Measurements from ENCODE around the gene ADH1A. TPM values are rescaled to one million over a fixed set of nuclear protein-coding genes. Genes with fewer than 3 reads are reported as not detected.

Gene ADH1A
- polyA plus RNA-seq (2013, experiment 1 of 2), result not detected
- not detected for polyA plus RNA-seq (2013, experiment 2 of 2)

- no peak within 1 kb of the TSS for H3K4me3 ChIP-seq (ENCODE audit: low read length)
- H3K9me3 ChIP-seq (ENCODE audit: insufficient read depth, low read depth, low read length), result 0 out of 2 replicates have a peak, but pooled peaks cover 3% of the 10 kb centered on the region
- 59% methylated on average over 3 of the region's 3 CpGs for WGBS
- no peak within 1 kb of the TSS for H3K27ac ChIP-seq (ENCODE audit: low read depth, low read length)
- H3K36me3 ChIP-seq (ENCODE audit: insufficient read depth, low read length), result no peaks in the 10 kb centered on the region
- H3K27me3 ChIP-seq (ENCODE audit: insufficient read depth, low read length), result no peaks in the 10 kb centered on the region
- no peaks in the 10 kb centered on the region for H3K4me1 ChIP-seq (ENCODE audit: insufficient read depth, low read length)
- no peak within 1 kb of the TSS for H3K9ac ChIP-seq (ENCODE audit: low read depth, low read length)
Observed at GRCh38 chr4:99290848-99291786, at the start of gene ADH1A. ADH1A (minus strand) TSS chr4:99290985; CDS start chr4:99290914, 71 bp downstream.

- no peaks in the 10 kb centered on the region for H3K4me1 ChIP-seq (ENCODE audit: insufficient read depth, low read length)
- H3K36me3 ChIP-seq (ENCODE audit: insufficient read depth, low read length), result no peaks in the 10 kb centered on the region
- H3K9me3 ChIP-seq (ENCODE audit: insufficient read depth, low read depth, low read length), result no peaks in the 10 kb centered on the region
- no peak overlapping the region for H3K27ac ChIP-seq (ENCODE audit: low read depth, low read length)
- no peak overlapping the region for H3K9ac ChIP-seq (ENCODE audit: low read depth, low read length)
- no peaks in the 10 kb centered on the region for H3K27me3 ChIP-seq (ENCODE audit: insufficient read depth, low read length)
- WGBS, result 94% methylated on average over 3 of the region's 3 CpGs
- H3K4me3 ChIP-seq (ENCODE audit: low read length), result no peak overlapping the region
Observed at GRCh38 chr4:99339172-99339571, 48.4 kb upstream of the ADH1A start.

GRCh38 chr4:99336553-99336952 lies 45.8 kb upstream of the ADH1A start:
- Histone ChIP-seq H3K27me3 (ENCODE audit: insufficient read depth, low read length) (no peaks in the 10 kb centered on the region), H3K27ac (ENCODE audit: low read depth, low read length) (no peak overlapping the region), H3K4me1 (ENCODE audit: insufficient read depth, low read length) (no peaks in the 10 kb centered on the region), H3K9me3 (ENCODE audit: insufficient read depth, low read depth, low read length) (no peaks in the 10 kb centered on the region), H3K36me3 (ENCODE audit: insufficient read depth, low read length) (no peaks in the 10 kb centered on the region), H3K4me3 (ENCODE audit: low read length) (no peak overlapping the region), H3K9ac (ENCODE audit: low read depth, low read length) (no peak overlapping the region)
- WGBS, result 80% methylated on average over 4 of the region's 4 CpGs

GRCh38 chr4:99334880-99335279 lies 44.1 kb upstream of the ADH1A start:
- H3K4me3 ChIP-seq (ENCODE audit: low read length), result no peak overlapping the region
- WGBS, result 92% methylated on average over 1 of the region's 1 CpG

GRCh38 chr4:99330648-99331047 lies 39.9 kb upstream of the ADH1A start:
- no peaks in the 10 kb centered on the region for H3K4me1 ChIP-seq (ENCODE audit: insufficient read depth, low read length)
- 97% methylated on average over 2 of the region's 3 CpGs for WGBS
- H3K27me3 ChIP-seq (ENCODE audit: insufficient read depth, low read length), result no peaks in the 10 kb centered on the region
- no peak overlapping the region for H3K9ac ChIP-seq (ENCODE audit: low read depth, low read length)
- no peak overlapping the region for H3K4me3 ChIP-seq (ENCODE audit: low read length)
- H3K27ac ChIP-seq (ENCODE audit: low read depth, low read length), result no peak overlapping the region
- 0 out of 2 replicates have a peak, but pooled peaks cover 7% of the 10 kb centered on the region for H3K9me3 ChIP-seq (ENCODE audit: insufficient read depth, low read depth, low read length)
- no peaks in the 10 kb centered on the region for H3K36me3 ChIP-seq (ENCODE audit: insufficient read depth, low read length)

More at GRCh38 chr4:99334880-99335279, 44.1 kb upstream of the ADH1A start:
- Histone ChIP-seq H3K36me3 (ENCODE audit: insufficient read depth, low read length) (no peaks in the 10 kb centered on the region), H3K27me3 (ENCODE audit: insufficient read depth, low read length) (no peaks in the 10 kb centered on the region), H3K9me3 (ENCODE audit: insufficient read depth, low read depth, low read length) (no peaks in the 10 kb centered on the region), H3K27ac (ENCODE audit: low read depth, low read length) (no peak overlapping the region), H3K4me1 (ENCODE audit: insufficient read depth, low read length) (no peaks in the 10 kb centered on the region), H3K9ac (ENCODE audit: low read depth, low read length) (no peak overlapping the region)

- Histone ChIP-seq H3K36me3 (ENCODE audit: insufficient read depth, low read length) (no peaks in the 10 kb centered on the region), H3K4me3 (ENCODE audit: low read length) (no peak overlapping the region), H3K27me3 (ENCODE audit: insufficient read depth, low read length) (no peaks in the 10 kb centered on the region), H3K9me3 (ENCODE audit: insufficient read depth, low read depth, low read length) (0 out of 2 replicates have a peak, but pooled peaks cover 7% of the 10 kb centered on the region), H3K27ac (ENCODE audit: low read depth, low read length) (no peak overlapping the region), H3K4me1 (ENCODE audit: insufficient read depth, low read length) (no peaks in the 10 kb centered on the region), H3K9ac (ENCODE audit: low read depth, low read length) (no peak overlapping the region)
- 90% methylated on average over 1 of the region's 2 CpGs for WGBS
Observed at GRCh38 chr4:99329876-99330275, 39.1 kb upstream of the ADH1A start.

GRCh38 chr4:99324979-99325378 lies 34.2 kb upstream of the ADH1A start:
- no peaks in the 10 kb centered on the region for H3K36me3 ChIP-seq (ENCODE audit: insufficient read depth, low read length)
- H3K9ac ChIP-seq (ENCODE audit: low read depth, low read length), result no peak overlapping the region
- peaks cover 14% of the 10 kb centered on the region for H3K4me1 ChIP-seq (ENCODE audit: insufficient read depth, low read length)
- no peaks in the 10 kb centered on the region for H3K27me3 ChIP-seq (ENCODE audit: insufficient read depth, low read length)
- 0 out of 2 replicates have a peak, but pooled peaks cover 7% of the 10 kb centered on the region for H3K9me3 ChIP-seq (ENCODE audit: insufficient read depth, low read depth, low read length)
- H3K4me3 ChIP-seq (ENCODE audit: low read length), result no peak overlapping the region
- H3K27ac ChIP-seq (ENCODE audit: low read depth, low read length), result no peak overlapping the region
- 90% methylated on average over 3 of the region's 3 CpGs for WGBS

GRCh38 chr4:99324361-99324760 lies 33.6 kb upstream of the ADH1A start:
- H3K9me3 ChIP-seq (ENCODE audit: insufficient read depth, low read depth, low read length), result 0 out of 2 replicates have a peak, but pooled peaks cover 7% of the 10 kb centered on the region
- no peak overlapping the region for H3K27ac ChIP-seq (ENCODE audit: low read depth, low read length)
- 71% methylated on average over 1 of the region's 1 CpG for WGBS
- H3K9ac ChIP-seq (ENCODE audit: low read depth, low read length), result no peak overlapping the region
- H3K4me1 ChIP-seq (ENCODE audit: insufficient read depth, low read length), result peaks cover 14% of the 10 kb centered on the region
- H3K36me3 ChIP-seq (ENCODE audit: insufficient read depth, low read length), result no peaks in the 10 kb centered on the region
- no peak overlapping the region for H3K4me3 ChIP-seq (ENCODE audit: low read length)
- no peaks in the 10 kb centered on the region for H3K27me3 ChIP-seq (ENCODE audit: insufficient read depth, low read length)

GRCh38 chr4:99323756-99324155 lies 33.0 kb upstream of the ADH1A start:
- H3K4me1 ChIP-seq (ENCODE audit: insufficient read depth, low read length), result peaks cover 14% of the 10 kb centered on the region
- no peaks in the 10 kb centered on the region for H3K27me3 ChIP-seq (ENCODE audit: insufficient read depth, low read length)
- WGBS, result 89% methylated on average over 1 of the region's 1 CpG
- H3K9ac ChIP-seq (ENCODE audit: low read depth, low read length), result no peak overlapping the region
- H3K27ac ChIP-seq (ENCODE audit: low read depth, low read length), result no peak overlapping the region
- H3K36me3 ChIP-seq (ENCODE audit: insufficient read depth, low read length), result no peaks in the 10 kb centered on the region
- 0 out of 2 replicates have a peak, but pooled peaks cover 7% of the 10 kb centered on the region for H3K9me3 ChIP-seq (ENCODE audit: insufficient read depth, low read depth, low read length)
- no peak overlapping the region for H3K4me3 ChIP-seq (ENCODE audit: low read length)

- H3K36me3 ChIP-seq (ENCODE audit: insufficient read depth, low read length), result no peaks in the 10 kb centered on the region
- no peak within 1 kb of the TSS for H3K9ac ChIP-seq (ENCODE audit: low read depth, low read length)
- no peak within 1 kb of the TSS for H3K27ac ChIP-seq (ENCODE audit: low read depth, low read length)
- no peaks in the 10 kb centered on the region for H3K27me3 ChIP-seq (ENCODE audit: insufficient read depth, low read length)
- whole genome bisulfite sequencing, result 59% methylated on average over 8 of the region's 8 CpGs
- no peak within 1 kb of the TSS for H3K4me3 ChIP-seq (ENCODE audit: low read length)
- H3K9me3 ChIP-seq (ENCODE audit: insufficient read depth, low read depth, low read length), result no peaks in the 10 kb centered on the region
- H3K4me1 ChIP-seq (ENCODE audit: insufficient read depth, low read length), result peaks cover 14% of the 10 kb centered on the region
Observed at GRCh38 chr4:99321241-99322191, 30.7 kb upstream of the ADH1A start, which contains the start of gene ADH1B. ADH1B (minus strand) TSS chr4:99321401; CDS start chr4:99321331, 70 bp downstream.

Measured in HUES64 (cell line).